ENCODE results near the gene THOC6. TPM values are rescaled to one million over a fixed set of nuclear protein-coding genes. Genes with fewer than 3 reads are reported as not detected.
A peak's percentile ranks its signal among the peaks of the same experiment; 100 is the strongest.
"Not testable (repeated sequence)": the region's sequence is repeated elsewhere in the genome, so short reads cannot be mapped to it uniquely, and the experiment has no call there.

The THOC6 gene
- total RNA-seq, 1 donor from 2014 or later, result 29.4 TPM

GRCh38 chr16:3072148-3072547, 48.3 kb downstream of the THOC6 start:
- DNase-seq (ENCODE audit: low spot score), result not testable (repeated sequence)

GRCh38 chr16:3072576-3073263, 48.9 kb downstream of the THOC6 start:
- not testable (repeated sequence) for DNase-seq (ENCODE audit: low spot score)

- DNase-seq (ENCODE audit: low spot score), result no peak
These were observed 49.6 kb downstream of the THOC6 start for GRCh38 chr16:3073448-3073847.

GRCh38 chr16:3074860-3075522, 51.2 kb downstream of the THOC6 start:
- no peak for DNase-seq (ENCODE audit: low spot score)

- peak; percentile 69 for DNase-seq (ENCODE audit: low spot score)
These were observed 51.7 kb downstream of the THOC6 start for GRCh38 chr16:3075523-3075915.

GRCh38 chr16:3075946-3076345, 52.1 kb downstream of the THOC6 start:
- not testable (repeated sequence) for DNase-seq (ENCODE audit: low spot score)

- DNase-seq (ENCODE audit: low spot score), result no peak
These were observed 52.7 kb downstream of the THOC6 start for GRCh38 chr16:3076577-3076976.

Other genes with a start within 250 kb of the THOC6 start
- 159 TPM for gene ELOB, start 246.8 kb upstream of the THOC6 start, total RNA-seq (ENCODE audit: insufficient read depth, low replicate concordance)
- 0.96 TPM for gene PRSS33, start 236.5 kb upstream of the THOC6 start, total RNA-seq (ENCODE audit: insufficient read depth, low replicate concordance)
- gene PRSS41, start 225.6 kb upstream of the THOC6 start, total RNA-seq (ENCODE audit: insufficient read depth, low replicate concordance), result not detected
- not detected for gene PRSS21, start 206.8 kb upstream of the THOC6 start, total RNA-seq (ENCODE audit: insufficient read depth, low replicate concordance)
- gene ZG16B, start 193.7 kb upstream of the THOC6 start, total RNA-seq (ENCODE audit: insufficient read depth, low replicate concordance), result 7.2 TPM
- 3.1 TPM for gene PRSS22, start 165.9 kb upstream of the THOC6 start, total RNA-seq (ENCODE audit: insufficient read depth, low replicate concordance)
- 25.5 TPM for gene FLYWCH2, start 140.8 kb upstream of the THOC6 start, total RNA-seq (ENCODE audit: insufficient read depth, low replicate concordance)
- gene FLYWCH1, start 112.1 kb upstream of the THOC6 start, total RNA-seq (ENCODE audit: insufficient read depth, low replicate concordance), result 30.8 TPM
- 0.48 TPM for gene KREMEN2, start 59.8 kb upstream of the THOC6 start, total RNA-seq (ENCODE audit: insufficient read depth, low replicate concordance)
- gene PAQR4, start 54.7 kb upstream of the THOC6 start, total RNA-seq (ENCODE audit: insufficient read depth, low replicate concordance), result 5.8 TPM
- 6.0 TPM for gene PKMYT1, start 43.6 kb upstream of the THOC6 start, total RNA-seq (ENCODE audit: insufficient read depth, low replicate concordance)
- not detected for gene CLDN9, start 11.1 kb upstream of the THOC6 start, total RNA-seq (ENCODE audit: insufficient read depth, low replicate concordance)
- gene CLDN6, start 5.9 kb upstream of the THOC6 start, total RNA-seq (ENCODE audit: insufficient read depth, low replicate concordance), result 0.72 TPM
- gene TNFRSF12A, start 3.7 kb upstream of the THOC6 start, total RNA-seq (ENCODE audit: insufficient read depth, low replicate concordance), result 150 TPM
- gene HCFC1R1, start 93 bp upstream of the THOC6 start, total RNA-seq (ENCODE audit: insufficient read depth, low replicate concordance), result 3.1 TPM
- gene BICDL2, start 12.9 kb downstream of the THOC6 start, total RNA-seq (ENCODE audit: insufficient read depth, low replicate concordance), result 2.2 TPM
- gene MMP25, start 22.5 kb downstream of the THOC6 start, total RNA-seq (ENCODE audit: insufficient read depth, low replicate concordance), result 0.24 TPM
- gene IL32, start 41.6 kb downstream of the THOC6 start, total RNA-seq (ENCODE audit: insufficient read depth, low replicate concordance), result 13.2 TPM
- not detected for gene ZSCAN10, start 75.3 kb downstream of the THOC6 start, total RNA-seq (ENCODE audit: insufficient read depth, low replicate concordance)
- 8.9 TPM for gene ZNF205, start 88.6 kb downstream of the THOC6 start, total RNA-seq (ENCODE audit: insufficient read depth, low replicate concordance)
- 0.96 TPM for gene ZNF213, start 111.0 kb downstream of the THOC6 start, total RNA-seq (ENCODE audit: insufficient read depth, low replicate concordance)
- gene OR1F1, start 164.2 kb downstream of the THOC6 start, total RNA-seq (ENCODE audit: insufficient read depth, low replicate concordance), result 0.96 TPM
- 13.5 TPM for gene ZNF200, start 211.1 kb downstream of the THOC6 start, total RNA-seq (ENCODE audit: insufficient read depth, low replicate concordance)
- 6.7 TPM for gene MEFV, start 232.6 kb downstream of the THOC6 start, total RNA-seq (ENCODE audit: insufficient read depth, low replicate concordance)

Measured in umbilical cord (tissue), 2 donors.